Neural cell (in vitro differentiated cells): Measurements from ENCODE around the gene HMCN2. TPM values are rescaled to one million over a fixed set of nuclear protein-coding genes. Genes with fewer than 3 reads are reported as not detected.

Experiments
- H2AFZ ChIP-seq: fragments of 200-600, 300-800 bp; sonication (generic), shearing (Covaris generic); 2 replicates; pipeline ENCODE4 v1.6.0; 2014; ENCODE audit warnings: low read depth, mild to moderate bottlenecking, antibody characterized with exemption, low read length, moderate library complexity
- H3F3A ChIP-seq: fragments of 200-600 bp; shearing (Covaris generic); 2 replicates; pipeline ENCODE4 v1.6.1; 2016; ENCODE audit warnings: mild to moderate bottlenecking, moderate library complexity, mixed read lengths, antibody characterized with exemption, low read length; ENCODE audit not compliant: insufficient read depth, poor library complexity, severe bottlenecking
- H3K27ac ChIP-seq: fragments of 200-600, 300-800 bp; sonication (generic), shearing (Covaris generic); 2 replicates; pipeline ENCODE4 v1.5.1; 2014; ENCODE audit warnings: mild to moderate bottlenecking, low read length, moderate library complexity
- H3K27me3 ChIP-seq: fragments of 300-800, 200-600 bp; sonication (generic), shearing (Covaris generic); 2 replicates; pipeline ENCODE4 v1.6.0; 2014; ENCODE audit warnings: mild to moderate bottlenecking, low read depth, low read length, moderate library complexity; ENCODE audit not compliant: insufficient read depth
- H3K36me3 ChIP-seq: fragments of 300-800, 200-600 bp; sonication (generic), shearing (Covaris generic); 2 replicates; pipeline ENCODE4 v1.5.1; 2014; ENCODE audit warnings: mild to moderate bottlenecking, antibody characterized with exemption, low read length, moderate library complexity; ENCODE audit not compliant: insufficient read depth
- H3K4me2 ChIP-seq: fragments of 300-800, 200-600 bp; sonication (generic), shearing (Covaris generic); 2 replicates; pipeline ENCODE4 v1.6.0; 2014; ENCODE audit warnings: mild to moderate bottlenecking, low read length
- H3K4me3 ChIP-seq: fragments of 300-800, 200-600 bp; sonication (generic), shearing (Covaris generic); 2 replicates; pipeline ENCODE4 v1.5.1; 2014; ENCODE audit warnings: mild to moderate bottlenecking, low read length, moderate library complexity
- H3K79me2 ChIP-seq: fragments of 200-600 bp; shearing (Covaris generic); replicated peaks from 2 replicates; pipeline ENCODE4 v1.6.0; 2014; ENCODE audit warnings: mild to moderate bottlenecking, low read length, moderate library complexity; ENCODE audit not compliant: insufficient read depth
- H3K9ac ChIP-seq: fragments of 300-800, 200-600 bp; sonication (generic), shearing (Covaris generic); 2 replicates; pipeline ENCODE4 v1.6.1; 2016; ENCODE audit warnings: mild to moderate bottlenecking, low read length, mixed read lengths
- H3K9me2 ChIP-seq: fragments of 200-600 bp; shearing (Covaris generic); 2 replicates; pipeline ENCODE4 v1.6.1; 2016; ENCODE audit warnings: mild to moderate bottlenecking, low read length, mixed read lengths; ENCODE audit not compliant: insufficient read depth
- H3K9me3 ChIP-seq: fragments of 200-600, 300-800 bp; sonication (generic), shearing (Covaris generic); 2 replicates; pipeline ENCODE4 v1.6.1; 2016; ENCODE audit warnings: mild to moderate bottlenecking, mixed run types, low read length, moderate library complexity, mixed read lengths
- H4K20me1 ChIP-seq: fragments of 200-600 bp; shearing (Covaris generic); 2 replicates; pipeline ENCODE4 v1.6.1; 2016; ENCODE audit warnings: mild to moderate bottlenecking, mixed run types; ENCODE audit not compliant: insufficient read depth
- CTCF ChIP-seq: fragments of 450-650 bp; IDR thresholded peaks from 2 replicates; pipeline ENCODE4 v1.5.1; 2014; ENCODE audit warnings: antibody characterized with exemption, mild to moderate bottlenecking, moderate library complexity; ENCODE audit not compliant: poor library complexity, severe bottlenecking
- EP300 ChIP-seq: fragments of 450-650 bp; conservative IDR thresholded peaks from 2 replicates; pipeline ENCODE4 v1.6.1; 2014; ENCODE audit warnings: antibody characterized with exemption, mild to moderate bottlenecking, moderate library complexity; ENCODE audit not compliant: poor library complexity, severe bottlenecking
- EZH2 ChIP-seq: fragments of 200-600, 300-800 bp; shearing (Covaris generic), sonication (generic); IDR thresholded peaks from 2 replicates; pipeline ENCODE4 v1.6.1; 2014; ENCODE audit warnings: antibody characterized with exemption, low read length, borderline replicate concordance, mild to moderate bottlenecking; ENCODE audit not compliant: insufficient read depth, poor library complexity, severe bottlenecking
- MXI1 ChIP-seq: fragments of 450-650 bp; conservative IDR thresholded peaks from 2 replicates; pipeline ENCODE4 v1.6.1; 2014; ENCODE audit warnings: antibody characterized with exemption, mild to moderate bottlenecking; ENCODE audit not compliant: poor library complexity, severe bottlenecking
- POLR2AphosphoS5 ChIP-seq: IDR thresholded peaks from 2 replicates; pipeline ENCODE4 v1.6.1; 2012
- RAD21 ChIP-seq: fragments of 450-650 bp; conservative IDR thresholded peaks from 2 replicates; pipeline ENCODE4 v1.6.1; 2014; ENCODE audit warnings: antibody characterized with exemption, mild to moderate bottlenecking, moderate library complexity
- REST ChIP-seq: IDR thresholded peaks from 2 replicates; pipeline ENCODE4 v1.6.1; 2012; ENCODE audit warnings: borderline replicate concordance
- SMC3 ChIP-seq: fragments of 450-650 bp; conservative IDR thresholded peaks from 2 replicates; pipeline ENCODE4 v1.6.1; 2014; ENCODE audit warnings: antibody characterized with exemption, mild to moderate bottlenecking, moderate library complexity; ENCODE audit not compliant: poor library complexity
- TAF1 ChIP-seq: IDR thresholded peaks from 2 replicates; pipeline ENCODE4 v1.6.1; 2012; ENCODE audit warnings: low read depth
- polyA plus RNA-seq: library from polyadenylated mRNA; depleted of rRNA; stranded (reverse); fragments of >200 nt; gene quantifications from 2 replicates; pipeline ENCODE4 v1.2.3, GENCODE V29; 2014

The HMCN2 gene
- polyA plus RNA-seq, 1 donor from 2014 or later = 1.7 TPM

GRCh38 chr9:130452835-130453234, 187.3 kb downstream of the HMCN2 start:
- no peaks in the 10 kb centered on the region for H3K36me3 ChIP-seq
- H3K79me2 ChIP-seq = no peaks in the 10 kb centered on the region
- no peak overlapping the region for H3K27ac ChIP-seq
- no peak overlapping the region for H3K9ac ChIP-seq
- H3K9me2 ChIP-seq = no peaks in the 10 kb centered on the region
- H3K4me2 ChIP-seq = no peak overlapping the region
- H3K27me3 ChIP-seq = no peaks in the 10 kb centered on the region
- no peaks in the 10 kb centered on the region for H4K20me1 ChIP-seq
- H3K4me3 ChIP-seq = no peak overlapping the region
- TF ChIP-seq EZH2 (no peak), SMC3 (no peak), MXI1 (no peak), CTCF (no peak), REST (no peak), TAF1 (no peak), RAD21 (no peak), POLR2AphosphoS5 (no peak), EP300 (no peak)
- no peaks in the 10 kb centered on the region for H3K9me3 ChIP-seq
- no peaks in the 10 kb centered on the region for H3F3A ChIP-seq
- no peak overlapping the region for H2AFZ ChIP-seq

- no peaks in the 10 kb centered on the region for H3F3A ChIP-seq
- H3K4me3 ChIP-seq = no peak overlapping the region
- TF ChIP-seq TAF1 = no peak
- TF ChIP-seq REST = no peak
- no peaks in the 10 kb centered on the region for H3K9me3 ChIP-seq
- no peak overlapping the region for H2AFZ ChIP-seq
- H3K36me3 ChIP-seq = no peaks in the 10 kb centered on the region
- H3K27me3 ChIP-seq = no peaks in the 10 kb centered on the region
- H3K4me2 ChIP-seq = no peak overlapping the region
- H3K27ac ChIP-seq = no peak overlapping the region
- no peaks in the 10 kb centered on the region for H3K79me2 ChIP-seq
- no peak overlapping the region for H3K9ac ChIP-seq
- no peaks in the 10 kb centered on the region for H4K20me1 ChIP-seq
- H3K9me2 ChIP-seq = no peaks in the 10 kb centered on the region
Measured at GRCh38 chr9:130453487-130453886, 187.9 kb downstream of the HMCN2 start.
